SK-N-SH treated with all-trans-retinoic acid at 6 μM for 48 hours (cell line): ENCODE measurements around the gene ACO2.

Experiments
- ATAC-seq: fragments of 200-7000 bp; cut with Tn5 transposase; 3 replicates; pipeline ENCODE4 v1.9.1; 2020; ENCODE audit warnings: mild to moderate bottlenecking, moderate library complexity
- ARNTL ChIP-seq: fragments of 450-650 bp; formaldehyde crosslinking; IDR thresholded peaks from 2 replicates; pipeline ENCODE4 v1.5.0; 2020; ENCODE audit warnings: low read depth, mild to moderate bottlenecking, moderate library complexity, borderline replicate concordance
- CSDC2 ChIP-seq: fragments of 250-450 bp; sonication (Bioruptor Pico); IDR thresholded peaks from 2 replicates; pipeline ENCODE4 v1.5.0; 2020; ENCODE audit warnings: mild to moderate bottlenecking, moderate library complexity
- CSRNP3 ChIP-seq: fragments of 250-450 bp; sonication (Bioruptor Pico); IDR thresholded peaks from 2 replicates; pipeline ENCODE4 v1.5.1; 2021; ENCODE audit warnings: mild to moderate bottlenecking, moderate library complexity
- ESRRG ChIP-seq: fragments of 250-450 bp; sonication (Bioruptor Pico); IDR thresholded peaks from 2 replicates; pipeline ENCODE4 v1.6.1; 2021; ENCODE audit warnings: mild to moderate bottlenecking
- GLIS3 ChIP-seq: fragments of 250-450 bp; sonication (Bioruptor Pico); IDR thresholded peaks from 2 replicates; pipeline ENCODE4 v1.5.0; 2020; ENCODE audit warnings: mild to moderate bottlenecking, moderate library complexity
- ISL1 ChIP-seq: fragments of 250-450 bp; sonication (Bioruptor Pico); IDR thresholded peaks from 2 replicates; pipeline ENCODE4 v2.1.2; 2022; ENCODE audit warnings: mild to moderate bottlenecking, moderate library complexity
- OSR1 ChIP-seq: fragments of 250-450 bp; sonication (Bioruptor Pico); IDR thresholded peaks from 2 replicates; pipeline ENCODE4 v1.8.0; 2022; ENCODE audit warnings: moderate library complexity, mild to moderate bottlenecking, inconsistent platforms
- PATZ1 ChIP-seq: fragments of 250-450 bp; sonication (Bioruptor Pico); IDR thresholded peaks from 2 replicates; pipeline ENCODE4 v1.8.0; 2020; ENCODE audit warnings: mild to moderate bottlenecking, moderate library complexity, borderline replicate concordance
- RARB ChIP-seq: fragments of 250-450 bp; sonication (Bioruptor Pico); IDR thresholded peaks from 2 replicates; pipeline ENCODE4 v1.8.0; 2021; ENCODE audit warnings: mild to moderate bottlenecking, moderate library complexity
- SNAI2 ChIP-seq: fragments of 250-450 bp; sonication (Bioruptor Pico); IDR thresholded peaks from 2 replicates; pipeline ENCODE4 v1.5.0; 2020; ENCODE audit warnings: mild to moderate bottlenecking, moderate library complexity
- TCF4 ChIP-seq: fragments of 250-450 bp; sonication (Bioruptor Pico); IDR thresholded peaks from 2 replicates; pipeline ENCODE4 v1.8.0; 2021; ENCODE audit warnings: mild to moderate bottlenecking, moderate library complexity, borderline replicate concordance
- TOX ChIP-seq: fragments of 250-450 bp; sonication (Bioruptor Pico); IDR thresholded peaks from 2 replicates; pipeline ENCODE4 v1.8.0; 2021; ENCODE audit warnings: mild to moderate bottlenecking, moderate library complexity, borderline replicate concordance
- ZC3H10 ChIP-seq: fragments of 250-450 bp; sonication (Bioruptor Pico); IDR thresholded peaks from 2 replicates; pipeline ENCODE4 v1.5.1; 2021; ENCODE audit warnings: mild to moderate bottlenecking, moderate library complexity
- ZFP30 ChIP-seq: fragments of 450-650 bp; formaldehyde crosslinking; IDR thresholded peaks from 2 replicates; pipeline ENCODE4 v1.5.0; 2022; ENCODE audit warnings: mild to moderate bottlenecking, moderate library complexity
- ZNF565 ChIP-seq: fragments of 450-650 bp; formaldehyde crosslinking; conservative IDR thresholded peaks from 2 replicates; pipeline ENCODE4 v1.5.0; 2020; ENCODE audit warnings: low read depth, mild to moderate bottlenecking, moderate library complexity
- ZNF70 ChIP-seq: fragments of 450-650 bp; formaldehyde crosslinking; IDR thresholded peaks from 2 replicates; pipeline ENCODE4 v1.5.0; 2020; ENCODE audit warnings: mild to moderate bottlenecking, moderate library complexity
- ZNF8 ChIP-seq: fragments of 450-650 bp; formaldehyde crosslinking; IDR thresholded peaks from 2 replicates; pipeline ENCODE4 v1.5.0; 2020; ENCODE audit warnings: mild to moderate bottlenecking, moderate library complexity
- TF ChIP-seq, protein P1 (sequence below): fragments of 250-450 bp; sonication (Bioruptor Pico); IDR thresholded peaks from 2 replicates; pipeline ENCODE4 v1.5.1; 2020; ENCODE audit warnings: low read depth, mild to moderate bottlenecking, moderate library complexity

ACO2 gene

DNA sequence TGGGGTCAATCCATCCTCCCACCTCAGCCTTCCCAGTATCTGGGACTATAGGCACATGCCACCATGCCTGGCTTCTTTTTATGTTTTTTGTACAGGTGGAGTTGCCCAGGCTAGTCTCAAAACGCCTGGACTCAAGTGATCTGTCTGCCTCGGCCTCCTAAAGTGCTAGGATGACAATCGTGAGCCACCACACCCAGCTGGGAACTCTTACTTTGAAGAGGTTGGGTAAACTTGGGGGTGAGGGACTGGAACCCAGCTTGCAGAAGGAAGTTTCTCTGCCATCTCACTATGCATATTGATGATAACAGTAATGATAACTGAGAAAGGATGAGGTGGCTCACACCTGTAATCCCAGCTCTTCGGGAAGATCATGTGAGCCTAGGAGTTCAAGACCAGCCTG is 35.9 kb downstream of the ACO2 start (continued):
- TF ChIP-seq CSRNP3 (no peak), ZNF8 (no peak), ESRRG (CRISPR knock-in tag) (no peak), RARB (no peak), GLIS3 (CRISPR knock-in tag) (no peak)

- TF ChIP-seq, protein P1, sequence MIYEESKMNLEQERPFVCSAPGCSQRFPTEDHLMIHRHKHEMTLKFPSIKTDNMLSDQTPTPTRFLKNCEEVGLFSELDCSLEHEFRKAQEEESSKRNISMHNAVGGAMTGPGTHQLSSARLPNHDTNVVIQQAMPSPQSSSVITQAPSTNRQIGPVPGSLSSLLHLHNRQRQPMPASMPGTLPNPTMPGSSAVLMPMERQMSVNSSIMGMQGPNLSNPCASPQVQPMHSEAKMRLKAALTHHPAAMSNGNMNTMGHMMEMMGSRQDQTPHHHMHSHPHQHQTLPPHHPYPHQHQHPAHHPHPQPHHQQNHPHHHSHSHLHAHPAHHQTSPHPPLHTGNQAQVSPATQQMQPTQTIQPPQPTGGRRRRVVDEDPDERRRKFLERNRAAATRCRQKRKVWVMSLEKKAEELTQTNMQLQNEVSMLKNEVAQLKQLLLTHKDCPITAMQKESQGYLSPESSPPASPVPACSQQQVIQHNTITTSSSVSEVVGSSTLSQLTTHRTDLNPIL (CRISPR knock-in tag), result no peak
- no peak for TF ChIP-seq ZC3H10 (CRISPR knock-in tag)
- TF ChIP-seq ZFP30 (CRISPR knock-in tag), result no peak
- no peak for TF ChIP-seq RARB
- TF ChIP-seq TCF4 (CRISPR knock-in tag), result no peak
- TF ChIP-seq ARNTL, result no peak
- no peak for TF ChIP-seq TOX (CRISPR knock-in tag)
- TF ChIP-seq ISL1, result no peak
- no peak for TF ChIP-seq OSR1 (CRISPR knock-in tag)
- no peak for TF ChIP-seq ESRRG (CRISPR knock-in tag)
- no peak for TF ChIP-seq CSRNP3
- TF ChIP-seq PATZ1 (CRISPR knock-in tag), result no peak
- TF ChIP-seq CSDC2 (CRISPR knock-in tag), result no peak
- TF ChIP-seq ZNF70, result no peak
- no peak for ATAC-seq
Observed at GRCh38 chr22:41505511-41506220, 36.7 kb downstream of the ACO2 start.

GRCh38 chr22:41507330-41508063 is 38.6 kb downstream of the ACO2 start:
- no peak for ATAC-seq
- no peak for TF ChIP-seq CSRNP3
- no peak for TF ChIP-seq SNAI2 (CRISPR knock-in tag)
- no peak for TF ChIP-seq OSR1 (CRISPR knock-in tag)
- TF ChIP-seq RARB, result no peak
- no peak for TF ChIP-seq ZC3H10 (CRISPR knock-in tag)
- no peak for TF ChIP-seq PATZ1 (CRISPR knock-in tag)
- TF ChIP-seq ARNTL, result no peak
- no peak for TF ChIP-seq CSDC2 (CRISPR knock-in tag)
- TF ChIP-seq ZNF70, result no peak
- no peak for TF ChIP-seq ZNF565 (CRISPR knock-in tag)
- TF ChIP-seq ZFP30 (CRISPR knock-in tag), result no peak
- TF ChIP-seq ISL1, result no peak
- no peak for TF ChIP-seq TCF4 (CRISPR knock-in tag)
- TF ChIP-seq, protein P1 (CRISPR knock-in tag), result no peak
